ENCODE data around the gene SACM1L.
"Not testable (repeated sequence)": the region's sequence is repeated elsewhere in the genome, so short reads cannot be mapped to it uniquely, and the experiment has no call there.

SACM1L gene

GRCh38 chr3:45691842-45692241, 2.6 kb downstream of the SACM1L start:
- H3K4me3 ChIP-seq (ENCODE audit: low read depth, low read length), result no peak overlapping the region
- no peak for TF ChIP-seq CTCF (conservative IDR thresholded peaks at IDR 0.05; ENCODE audit: low read depth, low read length)
- no peak for DNase-seq (ENCODE audit: low read depth)

- no peak overlapping the region for H3K4me3 ChIP-seq (ENCODE audit: low read depth, low read length)
- no peak for TF ChIP-seq CTCF (conservative IDR thresholded peaks at IDR 0.05; ENCODE audit: low read depth, low read length)
- no peak for DNase-seq (ENCODE audit: low read depth)
These were observed 3.7 kb downstream of the SACM1L start for GRCh38 chr3:45692866-45693265.

DNA sequence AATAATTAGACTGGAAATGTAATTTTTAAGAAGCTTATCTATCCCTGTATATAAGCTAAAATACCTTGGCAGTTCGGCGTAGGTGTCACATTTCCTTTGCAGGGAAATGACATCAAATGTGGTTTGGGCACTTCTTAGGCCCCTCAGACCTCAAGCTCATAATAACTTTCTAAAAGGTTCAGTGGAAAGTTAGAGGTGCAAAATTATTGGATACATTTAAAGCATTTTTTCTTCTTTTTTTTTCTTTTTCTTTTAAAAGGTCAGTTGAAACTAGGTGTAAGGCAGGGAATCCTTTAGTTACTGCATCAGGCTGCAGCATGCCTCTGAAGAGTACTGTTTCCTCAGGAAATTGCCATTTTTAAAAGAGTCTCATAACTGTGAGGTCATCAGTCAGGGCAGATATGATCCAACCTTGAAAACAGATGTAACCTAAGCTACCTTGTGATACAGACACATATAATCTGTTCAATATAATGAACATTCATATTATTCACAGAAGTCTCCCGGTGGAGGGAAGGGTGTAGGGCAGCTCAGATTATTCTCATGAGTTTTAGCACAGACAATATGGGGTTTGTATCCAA, 4.8 kb downstream of the SACM1L start:
- peak; percentile 12 for TF ChIP-seq CTCF (conservative IDR thresholded peaks at IDR 0.05; ENCODE audit: low read depth, low read length)
- no peak overlapping the region for H3K4me3 ChIP-seq (ENCODE audit: low read depth, low read length)
- DNase-seq (ENCODE audit: low read depth), result peak; percentile 17

GRCh38 chr3:45695166-45695565, 6.0 kb downstream of the SACM1L start:
- not testable (repeated sequence) for H3K4me3 ChIP-seq (ENCODE audit: low read depth, low read length); DNase-seq (ENCODE audit: low read depth)

DNA sequence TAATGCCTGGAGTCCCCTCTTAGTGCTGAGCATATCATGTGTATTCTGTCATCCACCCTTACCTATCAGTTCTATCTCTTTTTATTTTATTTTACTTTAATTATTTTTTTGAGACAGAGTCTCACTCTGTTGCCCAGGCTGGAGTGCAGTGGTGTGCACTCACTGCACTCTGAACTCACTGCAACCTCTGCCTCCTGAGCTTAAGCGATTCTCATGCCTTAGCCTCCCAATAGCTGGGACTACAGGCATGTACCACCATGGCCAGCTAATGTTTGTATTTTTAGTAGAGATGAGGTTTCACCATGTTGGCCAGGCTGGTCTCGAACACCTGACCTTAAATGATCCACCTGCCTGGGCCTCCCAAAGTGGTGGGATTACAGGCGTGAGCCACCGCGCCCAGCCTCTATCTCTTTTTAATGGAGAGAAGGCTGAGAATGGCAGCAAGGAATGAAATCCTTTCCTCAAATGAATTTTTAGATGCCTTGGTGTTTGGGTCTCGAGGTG, 11.4 kb downstream of the SACM1L start:
- TF ChIP-seq CTCF (conservative IDR thresholded peaks at IDR 0.05; ENCODE audit: low read depth, low read length), result no peak
- no peak for DNase-seq (ENCODE audit: low read depth)
- H3K4me3 ChIP-seq (ENCODE audit: low read depth, low read length), result no peak overlapping the region

DNA sequence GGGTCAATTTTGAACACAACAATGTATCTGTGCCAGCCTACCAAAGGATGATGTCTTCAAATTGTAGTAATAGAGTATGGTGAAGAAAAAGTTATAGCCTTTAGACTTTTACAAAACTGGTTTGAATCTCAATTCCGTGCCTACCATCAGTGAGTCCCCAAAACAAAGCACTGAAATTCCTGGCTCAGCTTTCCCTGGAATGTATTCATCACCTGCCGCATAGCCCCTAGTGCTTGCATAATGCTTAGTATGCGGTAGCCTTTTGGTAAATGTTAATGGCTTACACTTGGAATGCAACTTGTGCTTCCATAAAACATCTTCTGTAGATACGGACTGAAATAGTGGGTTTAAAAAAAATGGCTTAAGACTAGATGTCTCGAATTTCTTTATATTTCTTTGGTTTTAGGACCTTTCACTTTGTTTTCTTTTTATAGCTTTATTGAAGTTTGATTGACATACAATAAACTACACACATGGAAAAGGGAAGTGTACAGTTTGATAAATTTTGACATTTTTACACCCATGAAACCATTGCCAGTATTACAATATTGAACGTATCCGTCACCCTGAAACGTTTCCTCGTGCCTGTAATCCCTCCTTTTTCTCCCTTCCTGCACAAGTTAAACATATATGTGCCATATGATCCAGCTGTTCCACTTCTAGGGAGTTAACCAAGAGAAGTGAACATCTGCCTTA, 12.1 kb downstream of the SACM1L start:
- no peak overlapping the region for H3K4me3 ChIP-seq (ENCODE audit: low read depth, low read length)
- DNase-seq (ENCODE audit: low read depth), result no peak
- TF ChIP-seq CTCF (conservative IDR thresholded peaks at IDR 0.05; ENCODE audit: low read depth, low read length), result no peak

GRCh38 chr3:45704301-45704943, 15.2 kb downstream of the SACM1L start:
- no peak for TF ChIP-seq CTCF (conservative IDR thresholded peaks at IDR 0.05; ENCODE audit: low read depth, low read length)
- no peak for DNase-seq (ENCODE audit: low read depth)
- H3K4me3 ChIP-seq (ENCODE audit: low read depth, low read length), result no peak overlapping the region

All from choroid plexus epithelial cell (primary cell).